Trophoblast cell (in vitro differentiated cells and primary cell): Measurements from ENCODE around the gene RRAGD. TPM values are rescaled to one million over a fixed set of nuclear protein-coding genes. Genes with fewer than 3 reads are reported as not detected.
A peak's percentile ranks its signal among the peaks of the same experiment; 100 is the strongest.

Experiments used
- DNase-seq, 2 donors: peaks; one replicate each; pipeline ENCODE4 v3.0.0-alpha.2; 2016
- H2AFZ ChIP-seq: 2 replicates; pipeline ENCODE4 v1.6.1; 2013; ENCODE audit warnings: low read length, moderate library complexity, mild to moderate bottlenecking; ENCODE audit not compliant: insufficient read depth, poor library complexity
- H2AK5ac ChIP-seq: 2 replicates; pipeline ENCODE4 v1.6.1; 2013; ENCODE audit warnings: mild to moderate bottlenecking, low read length
- H2BK120ac ChIP-seq: 2 replicates; pipeline ENCODE4 v1.6.1; 2013; ENCODE audit warnings: low read length, mild to moderate bottlenecking, moderate library complexity; ENCODE audit not compliant: insufficient read depth, poor library complexity
- H2BK12ac ChIP-seq: 2 replicates; pipeline ENCODE4 v1.6.1; 2013; ENCODE audit warnings: mild to moderate bottlenecking, low read length, moderate library complexity
- H2BK5ac ChIP-seq: 2 replicates; pipeline ENCODE4 v1.6.1; 2013; ENCODE audit warnings: low read length, low read depth, moderate library complexity, mild to moderate bottlenecking; ENCODE audit not compliant: poor library complexity
- H3K14ac ChIP-seq: 2 replicates; pipeline ENCODE4 v1.6.1; 2013; ENCODE audit warnings: mild to moderate bottlenecking, low read length
- H3K18ac ChIP-seq: 2 replicates; pipeline ENCODE4 v1.6.1; 2013; ENCODE audit warnings: mild to moderate bottlenecking, low read length
- H3K23ac ChIP-seq: 2 replicates; pipeline ENCODE4 v1.6.1; 2013; ENCODE audit warnings: low read length
- H3K27ac ChIP-seq: 2 replicates; pipeline ENCODE4 v1.5.1; 2013; ENCODE audit warnings: low read depth, mild to moderate bottlenecking, inconsistent platforms, low read length, moderate library complexity
- H3K27me3 ChIP-seq: 2 replicates; pipeline ENCODE4 v1.6.1; 2013; ENCODE audit warnings: inconsistent platforms, mild to moderate bottlenecking, low read length, moderate library complexity; ENCODE audit not compliant: insufficient read depth
- H3K36me3 ChIP-seq, 2 experiments: 1 replicate in 1 of 2; 2 replicates in 1 of 2; pipeline ENCODE4 v1.6.1; 2013; ENCODE audit warnings: low read length in 2 of 2, mild to moderate bottlenecking in 2 of 2, moderate library complexity in 1 of 2; ENCODE audit not compliant: insufficient read depth in 2 of 2, control insufficient read depth in 1 of 2
- H3K4ac ChIP-seq: 2 replicates; pipeline ENCODE4 v1.6.1; 2013; ENCODE audit warnings: low read depth, mild to moderate bottlenecking, low read length, moderate library complexity
- H3K4me1 ChIP-seq, 2 experiments: 1 replicate in 1 of 2; 2 replicates in 1 of 2; pipeline ENCODE4 v1.6.1; 2013; ENCODE audit warnings: low read length in 2 of 2, mild to moderate bottlenecking in 2 of 2, moderate library complexity in 1 of 2; ENCODE audit not compliant: insufficient read depth in 2 of 2, control insufficient read depth in 1 of 2
- H3K4me2 ChIP-seq: 2 replicates; pipeline ENCODE4 v1.6.1; 2013; ENCODE audit warnings: inconsistent platforms, mild to moderate bottlenecking, low read length, moderate library complexity
- H3K4me3 ChIP-seq: 2 replicates; pipeline ENCODE4 v1.5.1; 2013; ENCODE audit warnings: mild to moderate bottlenecking, low read depth, low read length, inconsistent platforms
- H3K79me1 ChIP-seq: one replicate; pipeline ENCODE4 v1.6.1; 2013; ENCODE audit warnings: low read length
- H3K79me2 ChIP-seq: 2 replicates; pipeline ENCODE4 v1.6.1; 2013; ENCODE audit warnings: low read length, mild to moderate bottlenecking; ENCODE audit not compliant: control insufficient read depth, insufficient read depth, poor library complexity
- H3K9ac ChIP-seq: 2 replicates; pipeline ENCODE4 v1.6.1; 2013; ENCODE audit warnings: mild to moderate bottlenecking, low read length
- H3K9me3 ChIP-seq: 2 replicates; pipeline ENCODE4 v1.6.1; 2013; ENCODE audit warnings: low read depth, mild to moderate bottlenecking, control low read depth, inconsistent platforms, low read length; ENCODE audit not compliant: insufficient read depth
- H4K12ac ChIP-seq: 2 replicates; pipeline ENCODE4 v1.6.1; 2013; ENCODE audit warnings: low read depth, mild to moderate bottlenecking, low read length, moderate library complexity
- H4K8ac ChIP-seq: 2 replicates; pipeline ENCODE4 v1.6.1; 2013; ENCODE audit warnings: low read depth, mild to moderate bottlenecking, low read length, moderate library complexity
- H4K91ac ChIP-seq: one replicate; pipeline ENCODE4 v1.6.1; 2013; ENCODE audit warnings: low read depth, mild to moderate bottlenecking, low read length, moderate library complexity
- WGBS: extraction: QIAGEN DNeasy Blood & Tissue Kit; methylation state at CpG from one replicate; pipeline ENCODE4 v1.1.7; 2013; ENCODE audit warnings: missing lambda C conversion rate; ENCODE audit not compliant: insufficient read length, insufficient coverage; ENCODE audit errors: extremely low coverage; 5-methylcytosine and 5-hydroxymethylcytosine counted together
- polyA plus RNA-seq: library from polyadenylated mRNA; stranded (reverse); fragments of 200-250 nt; gene quantifications from 2 replicates; pipeline ENCODE4 v1.2.3, GENCODE V29; 2013

Gene RRAGD
- polyA plus RNA-seq = 0.85 and 1.0 TPM in 2 replicates

GRCh38 chr6:89412071-89413005 is at the start of gene RRAGD:
Gene RRAGD (minus strand): TSS chr6:89412273. CDS start chr6:89411993, 280 bp downstream.
- no peak within 1 kb of the TSS for H3K9ac ChIP-seq
- H2BK5ac ChIP-seq = no peak within 1 kb of the TSS
- no peaks in the 10 kb centered on the region for H3K36me3 ChIP-seq
- H4K91ac ChIP-seq = no peak within 1 kb of the TSS
- peak within 1 kb of the TSS; percentile 25 for H3K18ac ChIP-seq
- H2BK12ac ChIP-seq = no peak within 1 kb of the TSS
- H3K9me3 ChIP-seq = peaks cover 5% of the 10 kb centered on the region
- peak within 1 kb of the TSS; percentile 81 for H3K14ac ChIP-seq
- no peak within 1 kb of the TSS for H2BK120ac ChIP-seq
- peaks cover 9 to 10% of the 10 kb centered on the region in 2 experiments for H3K4me1 ChIP-seq
- peak within 1 kb of the TSS; percentile 77 for H3K4me3 ChIP-seq
- peak within 1 kb of the TSS; percentile 17 for H4K8ac ChIP-seq
- H2AK5ac ChIP-seq = no peak within 1 kb of the TSS
- H3K4me2 ChIP-seq = peak within 1 kb of the TSS; percentile 82
- peak within 1 kb of the TSS; percentile 66 for H2AFZ ChIP-seq
- WGBS = no CpG with 5 or more reads among the region's 85 CpGs
- peaks cover 37% of the 10 kb centered on the region for H3K27me3 ChIP-seq
- peaks cover 4% of the 10 kb centered on the region for H3K79me1 ChIP-seq
- no peak within 1 kb of the TSS for H3K4ac ChIP-seq
- H3K27ac ChIP-seq = no peak within 1 kb of the TSS
- peak; percentile 15 to 47 for DNase-seq
- H3K79me2 ChIP-seq = peaks cover 3% of the 10 kb centered on the region
- no peak within 1 kb of the TSS for H3K23ac ChIP-seq
- H4K12ac ChIP-seq = no peak within 1 kb of the TSS

- no peak overlapping the region for H2BK12ac ChIP-seq
- no peak overlapping the region for H4K12ac ChIP-seq
- H4K8ac ChIP-seq = no peak overlapping the region
- no peak overlapping the region for H3K14ac ChIP-seq
- WGBS = no CpG with 5 or more reads among the region's 7 CpGs
- no peak overlapping the region for H3K4ac ChIP-seq
- no peak overlapping the region for H2AFZ ChIP-seq
- no peak overlapping the region for H3K18ac ChIP-seq
- no peak overlapping the region for H3K27ac ChIP-seq
- H3K4me1 ChIP-seq = no peaks in the 10 kb centered on the region
- no peaks in the 10 kb centered on the region for H3K27me3 ChIP-seq
- peaks cover 2% of the 10 kb centered on the region for H3K9me3 ChIP-seq
- H3K4me3 ChIP-seq = no peak overlapping the region
- no peaks in the 10 kb centered on the region for H3K79me1 ChIP-seq
- H3K79me2 ChIP-seq = no peaks in the 10 kb centered on the region
- H4K91ac ChIP-seq = no peak overlapping the region
- no peaks in the 10 kb centered on the region for H3K36me3 ChIP-seq
- peak in 1 of 2 donors; percentile 52 for DNase-seq
- no peak overlapping the region for H2AK5ac ChIP-seq
- no peak overlapping the region for H2BK5ac ChIP-seq
- no peak overlapping the region for H3K4me2 ChIP-seq
- H2BK120ac ChIP-seq = no peak overlapping the region
- no peak overlapping the region for H3K9ac ChIP-seq
- no peak overlapping the region for H3K23ac ChIP-seq
Observed at GRCh38 chr6:89460713-89461112, 48.6 kb upstream of the RRAGD start.

GRCh38 chr6:89459501-89459900 is 47.4 kb upstream of the RRAGD start:
- Histone ChIP-seq H3K36me3 (no peaks in the 10 kb centered on the region), H4K12ac (no peak overlapping the region), H2AFZ (no peak overlapping the region), H3K27ac (no peak overlapping the region), H2AK5ac (no peak overlapping the region), H3K79me2 (no peaks in the 10 kb centered on the region), H3K79me1 (no peaks in the 10 kb centered on the region), H3K4me2 (no peak overlapping the region), H4K91ac (no peak overlapping the region), H3K4me1 (no peaks in the 10 kb centered on the region), H3K23ac (no peak overlapping the region), H2BK120ac (no peak overlapping the region), H2BK5ac (no peak overlapping the region), H3K4me3 (no peak overlapping the region), H3K4ac (no peak overlapping the region), H2BK12ac (no peak overlapping the region), H3K9ac (no peak overlapping the region), H3K9me3 (peaks cover 2% of the 10 kb centered on the region), H3K18ac (no peak overlapping the region), H4K8ac (no peak overlapping the region), H3K27me3 (no peaks in the 10 kb centered on the region), H3K14ac (no peak overlapping the region)
- WGBS = no CpG with 5 or more reads among the region's 1 CpG
- peak; percentile 79 to 88 for DNase-seq

- no peak overlapping the region for H2BK5ac ChIP-seq
- peaks cover 2% of the 10 kb centered on the region for H3K9me3 ChIP-seq
Observed at GRCh38 chr6:89458704-89459103, 46.6 kb upstream of the RRAGD start.

More at GRCh38 chr6:89458704-89459103, 46.6 kb upstream of the RRAGD start:
- H3K4me1 ChIP-seq = no peaks in the 10 kb centered on the region
- no peak overlapping the region for H3K18ac ChIP-seq
- no peak overlapping the region for H2AFZ ChIP-seq
- H3K79me2 ChIP-seq = no peaks in the 10 kb centered on the region
- no peak for DNase-seq
- H3K27me3 ChIP-seq = no peaks in the 10 kb centered on the region
- H3K9ac ChIP-seq = no peak overlapping the region
- H2AK5ac ChIP-seq = no peak overlapping the region
- no peak overlapping the region for H3K4me3 ChIP-seq
- H3K4me2 ChIP-seq = no peak overlapping the region
- H4K12ac ChIP-seq = no peak overlapping the region
- H3K36me3 ChIP-seq = no peaks in the 10 kb centered on the region
- H2BK12ac ChIP-seq = no peak overlapping the region
- no peak overlapping the region for H3K27ac ChIP-seq
- no CpG with 5 or more reads among the region's 5 CpGs for WGBS
- H3K4ac ChIP-seq = no peak overlapping the region
- H4K8ac ChIP-seq = no peak overlapping the region
- no peak overlapping the region for H3K23ac ChIP-seq
- no peak overlapping the region for H2BK120ac ChIP-seq
- H4K91ac ChIP-seq = no peak overlapping the region
- no peak overlapping the region for H3K14ac ChIP-seq
- no peaks in the 10 kb centered on the region for H3K79me1 ChIP-seq
